A172 (cell line): ENCODE data around the gene GALK2. TPM values are rescaled to one million over a fixed set of nuclear protein-coding genes. Genes with fewer than 3 reads are reported as not detected.
"Not testable (repeated sequence)": the region's sequence is repeated elsewhere in the genome, so short reads cannot be mapped to it uniquely, and the experiment has no call there.

Experiments
- DNase-seq: peaks from one replicate; pipeline ENCODE4 v3.0.0-alpha.2; 2015; ENCODE audit warnings: low spot score
- total RNA-seq: library from RNA; depleted of rRNA; stranded (reverse); fragments of >200 nt; shearing (Covaris generic); gene quantifications from 2 replicates; pipeline ENCODE4 v1.2.3, GENCODE V29; 2014; rRNA removed

The GALK2 gene
- total RNA-seq, 1 experiment from 2014 or later: 25.7 TPM

DNA sequence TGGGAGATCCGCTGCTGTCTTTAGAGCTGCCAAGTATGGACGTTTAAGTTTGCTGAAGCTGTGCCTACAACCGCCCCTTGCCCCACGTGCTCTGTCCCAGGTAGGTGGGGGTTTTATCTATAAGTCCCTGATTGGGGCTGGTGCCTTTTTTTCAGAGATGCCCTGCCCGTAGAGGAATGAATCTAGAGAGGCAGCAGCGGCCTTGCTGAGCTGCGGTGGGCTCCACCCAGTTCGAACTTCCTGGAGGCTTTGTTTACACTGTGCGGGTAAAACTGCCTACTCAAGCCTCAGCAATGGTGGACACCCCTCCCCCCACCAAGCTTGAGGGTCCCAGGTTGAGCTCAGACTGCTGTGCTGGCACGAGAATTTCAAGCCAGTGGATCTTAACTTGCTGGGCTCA, 169.6 kb downstream of the GALK2 start:
- no peak for DNase-seq

DNA sequence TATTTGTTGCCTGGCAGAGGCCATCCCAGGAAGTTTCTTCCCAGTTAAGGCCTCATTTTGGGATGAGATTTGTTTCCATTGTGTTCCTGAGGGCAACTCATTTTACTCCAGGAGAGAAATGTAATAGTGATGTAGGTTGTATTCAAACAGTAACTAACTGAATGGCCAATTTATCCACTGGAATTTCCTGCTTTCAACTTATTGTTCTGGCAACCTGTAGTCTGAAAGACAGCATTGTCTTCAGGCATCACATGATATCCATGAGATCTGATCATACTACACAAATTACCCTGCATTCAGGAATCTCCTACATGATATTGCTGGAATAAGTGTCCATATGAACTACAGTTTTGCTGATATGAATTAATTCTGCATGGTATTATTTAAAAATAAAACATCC, 173.5 kb downstream of the GALK2 start:
- no peak for DNase-seq

DNA sequence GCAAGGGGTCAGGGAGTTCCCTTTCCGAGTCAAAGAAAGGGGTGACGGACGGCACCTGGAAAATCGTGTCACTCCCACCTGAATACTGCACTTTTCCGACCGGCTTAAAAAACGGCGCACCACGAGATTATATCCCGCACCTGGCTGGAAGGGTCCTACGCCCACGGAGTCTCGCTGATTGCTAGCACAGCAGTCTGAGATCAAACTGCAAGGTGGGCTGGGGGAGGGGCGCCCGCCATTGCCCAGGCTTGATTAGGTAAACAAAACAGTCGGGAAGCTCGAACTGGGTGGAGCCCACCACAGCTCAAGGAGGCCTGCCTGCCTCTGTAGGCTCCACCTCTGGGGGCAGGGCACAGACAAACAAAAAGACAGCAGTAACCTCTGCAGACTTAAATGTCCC, 184.4 kb downstream of the GALK2 start:
- DNase-seq: not testable (repeated sequence)

DNA sequence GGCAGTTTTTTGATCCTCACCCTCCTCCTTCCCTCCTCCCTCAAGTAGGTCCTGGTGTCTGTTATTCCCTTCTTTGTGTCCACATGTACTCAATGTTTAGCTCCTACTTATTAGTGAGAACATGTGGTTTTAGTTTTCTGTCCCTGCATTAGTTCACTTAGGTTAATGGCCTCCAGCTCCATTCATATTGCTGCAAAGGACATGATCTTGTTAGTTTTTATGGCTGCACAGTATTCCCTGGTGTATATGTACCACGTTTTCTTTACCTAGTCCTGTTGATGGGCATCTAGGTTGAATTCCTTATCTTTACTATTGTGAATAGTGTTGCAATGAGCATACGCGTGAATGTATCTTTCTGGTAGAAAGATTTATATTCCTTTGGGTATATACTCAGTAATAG, 191.3 kb downstream of the GALK2 start:
- DNase-seq: no peak

DNA sequence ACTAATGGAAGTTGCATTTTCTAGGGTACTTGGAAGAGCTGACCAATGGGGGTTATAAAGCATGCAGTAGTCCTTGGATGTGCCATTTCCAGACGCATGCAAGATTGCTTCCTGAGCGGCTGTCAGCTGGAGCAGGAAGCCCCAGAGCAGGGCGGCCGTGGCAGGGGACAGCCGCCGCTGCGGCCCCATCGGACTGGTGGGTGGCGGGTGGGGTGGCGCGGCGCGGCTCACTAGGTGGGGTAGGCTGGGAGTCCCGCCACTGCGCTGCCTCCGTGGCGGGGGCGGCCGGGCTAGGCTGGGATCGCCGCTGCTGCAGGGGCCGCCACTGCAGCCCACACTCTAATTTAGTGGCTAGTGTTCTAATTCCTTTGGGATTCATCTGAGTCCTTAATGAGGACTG, 196.4 kb downstream of the GALK2 start:
- no peak for DNase-seq

DNA sequence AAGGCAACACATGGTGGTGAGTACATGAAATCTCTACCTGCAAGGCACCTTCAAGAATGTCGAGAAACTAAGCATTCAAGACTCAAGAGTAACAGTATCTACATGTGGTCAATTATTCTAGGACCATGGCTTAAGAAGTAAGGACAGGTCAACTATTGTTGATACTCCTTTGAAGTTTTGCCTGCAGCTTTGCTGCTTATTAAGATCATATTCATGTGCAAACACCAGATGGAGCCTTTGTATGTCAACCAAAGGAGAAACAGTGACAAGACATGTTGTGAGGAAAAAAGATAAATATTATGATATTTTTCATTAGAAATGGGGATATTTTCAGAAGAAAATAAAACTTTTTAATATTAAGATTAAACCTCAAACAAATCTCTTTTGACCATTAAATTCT, 200.7 kb downstream of the GALK2 start:
- DNase-seq: no peak

DNA sequence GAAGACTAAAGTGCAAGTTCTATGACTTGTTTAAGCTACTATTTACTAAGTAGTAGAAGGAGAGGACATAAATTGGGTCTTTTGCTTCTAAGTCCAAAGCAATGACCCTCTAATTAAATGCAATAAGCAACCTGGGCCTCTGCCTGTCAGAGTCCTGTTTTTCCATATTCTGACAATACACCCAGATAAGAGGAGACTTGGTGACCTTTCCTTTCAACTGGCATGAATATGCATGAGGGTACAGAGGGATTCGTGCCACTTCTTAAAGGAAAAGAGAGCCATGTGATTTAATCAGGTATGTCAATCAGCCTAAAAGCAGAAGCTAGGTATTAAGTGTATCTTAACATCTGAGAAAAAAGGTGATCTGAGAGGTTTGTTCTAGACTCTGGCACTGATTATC, 202.3 kb downstream of the GALK2 start:
- no peak for DNase-seq

DNA sequence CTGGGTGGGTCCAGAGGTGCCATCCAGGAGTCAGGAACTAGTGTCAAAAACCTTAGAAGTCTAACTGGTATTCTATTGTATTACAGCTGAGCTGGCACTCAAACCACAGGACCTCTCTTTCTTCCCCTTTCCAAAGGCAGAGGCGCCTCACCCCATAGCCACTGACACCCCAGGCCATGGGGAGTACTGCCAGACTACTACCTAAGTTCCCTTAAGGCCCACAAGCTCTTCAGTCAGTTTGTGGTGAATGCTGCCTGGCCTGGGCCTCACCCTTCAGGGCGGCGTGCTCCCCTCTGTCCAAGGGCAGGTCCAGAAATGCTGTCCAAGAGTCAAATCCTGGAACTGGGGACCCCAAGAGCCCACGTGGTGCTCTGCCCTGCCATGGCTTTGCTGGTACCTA, 209.9 kb downstream of the GALK2 start:
- DNase-seq: no peak

DNA sequence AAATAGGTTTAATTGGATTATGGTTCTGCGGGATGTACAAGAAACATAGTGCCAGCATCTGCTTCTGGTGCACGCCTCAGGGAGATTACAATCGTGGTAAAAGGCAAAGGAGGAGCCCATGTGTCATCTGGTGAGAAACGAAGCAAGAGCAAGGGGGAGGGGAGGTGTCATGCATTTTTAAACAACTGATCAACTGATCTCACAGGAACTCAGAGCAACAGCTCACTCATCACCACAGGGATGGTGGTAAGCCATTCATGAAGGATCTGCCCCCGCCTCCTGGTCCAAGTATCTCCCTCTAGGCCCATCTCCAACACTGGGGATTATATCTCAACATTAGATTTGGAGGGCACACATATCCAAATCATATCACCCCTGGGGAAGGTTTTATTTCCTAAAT, 210.9 kb downstream of the GALK2 start:
- no peak for DNase-seq

Other genes starting within 250 kb of the GALK2 start
- 0.59 and 0.84 TPM in 2 replicates for gene SHC4, start 206.3 kb upstream of the GALK2 start, total RNA-seq
- 22.9 and 25.8 TPM in 2 replicates for gene SECISBP2L, start 123.8 kb upstream of the GALK2 start, total RNA-seq
- 72.6 and 102 TPM in 2 replicates for gene COPS2, start 14.6 kb upstream of the GALK2 start, total RNA-seq